AG04449 (cell line): ENCODE results near the gene HIPK3.

Experiments used
- CTCF ChIA-PET: fragments of 350-600 bp; formaldehyde crosslinking; extraction: SDS; loops from one replicate; lab custom pipeline; 2021; ENCODE audit warnings: antibody characterized with exemption; lab: Yijun Ruan, JAX
- POLR2A ChIA-PET: fragments of 400-600, 350-600 bp; formaldehyde crosslinking; extraction: SDS; loops from one replicate; lab custom pipeline; 2020; ENCODE audit warnings: antibody characterized with exemption, inconsistent platforms; lab: Yijun Ruan, JAX
- DNase-seq: peaks from one replicate; pipeline ENCODE4 v3.0.0-alpha.2; 2010; ENCODE audit warnings: low read depth, low spot score
- H3K4me3 ChIP-seq: 2 replicates; pipeline ENCODE4 v1.5.1; 2011; ENCODE audit warnings: low read depth, mild to moderate bottlenecking, control low read depth, low read length
- TF ChIP-seq, protein P1 (sequence below): IDR thresholded peaks from one replicate; pipeline ENCODE4 v1.5.1; 2011; ENCODE audit warnings: mild to moderate bottlenecking, moderate library complexity, low read length, control low read depth, inconsistent platforms; ENCODE audit not compliant: insufficient read depth; ENCODE audit errors: missing control alignments

Gene HIPK3

GRCh38 chr11:33405834-33406602 is 148.8 kb downstream of the HIPK3 start:
- H3K4me3 ChIP-seq, result no peak overlapping the region
- POLR2A ChIA-PET, result interaction anchor here (1.1 kb wide), 1 partner anchor 11 kb away, joined by 3 read pairs; no protein-coding TSS in a partner anchor
- CTCF ChIA-PET, result interaction anchor here (1.5 kb wide), 1 partner anchor 13 kb away, joined by 4 read pairs; no protein-coding TSS in a partner anchor
- TF ChIP-seq, protein P1, sequence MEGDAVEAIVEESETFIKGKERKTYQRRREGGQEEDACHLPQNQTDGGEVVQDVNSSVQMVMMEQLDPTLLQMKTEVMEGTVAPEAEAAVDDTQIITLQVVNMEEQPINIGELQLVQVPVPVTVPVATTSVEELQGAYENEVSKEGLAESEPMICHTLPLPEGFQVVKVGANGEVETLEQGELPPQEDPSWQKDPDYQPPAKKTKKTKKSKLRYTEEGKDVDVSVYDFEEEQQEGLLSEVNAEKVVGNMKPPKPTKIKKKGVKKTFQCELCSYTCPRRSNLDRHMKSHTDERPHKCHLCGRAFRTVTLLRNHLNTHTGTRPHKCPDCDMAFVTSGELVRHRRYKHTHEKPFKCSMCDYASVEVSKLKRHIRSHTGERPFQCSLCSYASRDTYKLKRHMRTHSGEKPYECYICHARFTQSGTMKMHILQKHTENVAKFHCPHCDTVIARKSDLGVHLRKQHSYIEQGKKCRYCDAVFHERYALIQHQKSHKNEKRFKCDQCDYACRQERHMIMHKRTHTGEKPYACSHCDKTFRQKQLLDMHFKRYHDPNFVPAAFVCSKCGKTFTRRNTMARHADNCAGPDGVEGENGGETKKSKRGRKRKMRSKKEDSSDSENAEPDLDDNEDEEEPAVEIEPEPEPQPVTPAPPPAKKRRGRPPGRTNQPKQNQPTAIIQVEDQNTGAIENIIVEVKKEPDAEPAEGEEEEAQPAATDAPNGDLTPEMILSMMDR, result no peak
- no peak for DNase-seq
